WTC11 (cell line): Measurements from ENCODE around the gene ADAMTS2. TPM values are rescaled to one million over a fixed set of nuclear protein-coding genes. Genes with fewer than 3 reads are reported as not detected.
A peak's percentile ranks its signal among the peaks of the same experiment; 100 is the strongest.

Experiments
- ATAC-seq: fragments of 200-7000 bp; cut with Tn5 transposase; 2 replicates; pipeline ENCODE4 v1.10.0; 2021; ENCODE audit warnings: mild to moderate bottlenecking, moderate library complexity
- CTCF ChIA-PET: fragments of 300-600 bp; sonication (Branson Sonifier 250); formaldehyde crosslinking; loops from one replicate; lab custom pipeline; 2021; ENCODE audit warnings: antibody characterized with exemption; lab: Charles Lee
- POLR2A ChIA-PET: fragments of 350-600 bp; sonication (Branson Sonifier 250); formaldehyde crosslinking; loops from one replicate; lab custom pipeline; 2021; ENCODE audit warnings: antibody characterized with exemption; lab: Charles Lee
- DNase-seq: peaks from one replicate; pipeline ENCODE4 v3.0.0; 2021; ENCODE audit warnings: low spot score
- H3K27ac Mint-ChIP-seq: 2 replicates; pipeline ENCODE4 v1.8.0; 2021; ENCODE audit warnings: mixed read lengths
- H3K27me3 Mint-ChIP-seq: 2 replicates; pipeline ENCODE4 v1.8.0; 2021; ENCODE audit warnings: low read depth, mild to moderate bottlenecking, moderate library complexity, mixed read lengths
- H3K36me3 Mint-ChIP-seq: 2 replicates; pipeline ENCODE4 v1.8.0; 2021; ENCODE audit warnings: mixed read lengths
- H3K4me1 Mint-ChIP-seq: 2 replicates; pipeline ENCODE4 v1.8.0; 2022; ENCODE audit warnings: mixed read lengths
- H3K4me3 Mint-ChIP-seq: 2 replicates; pipeline ENCODE4 v1.8.0; 2021; ENCODE audit warnings: mild to moderate bottlenecking, moderate library complexity, mixed read lengths
- H3K9me3 Mint-ChIP-seq: 2 replicates; pipeline ENCODE4 v1.8.0; 2021; ENCODE audit warnings: mixed read lengths
- ERG ChIP-seq: fragments of 250-450 bp; sonication (Bioruptor Pico); IDR thresholded peaks from 2 replicates; pipeline ENCODE4 v1.8.0; 2021; ENCODE audit warnings: mild to moderate bottlenecking
- FOXP1 ChIP-seq: sonication (generic); formaldehyde crosslinking; IDR thresholded peaks from 2 replicates; pipeline ENCODE4 v1.8.0; 2022; ENCODE audit warnings: missing genetic modification reagents, mild to moderate bottlenecking, moderate library complexity, borderline replicate concordance
- IRF2 ChIP-seq: sonication (generic); formaldehyde crosslinking; IDR thresholded peaks from 2 replicates; pipeline ENCODE4 v1.8.0; 2022; ENCODE audit warnings: low read depth, missing genetic modification reagents, borderline replicate concordance
- MYBL2 ChIP-seq: sonication (generic); formaldehyde crosslinking; IDR thresholded peaks from 2 replicates; pipeline ENCODE4 v1.8.1; 2023; ENCODE audit warnings: mild to moderate bottlenecking, moderate library complexity, missing genetic modification reagents
- NFATC4 ChIP-seq: fragments of 250-450 bp; sonication (Bioruptor Pico); IDR thresholded peaks from 2 replicates; pipeline ENCODE4 v1.9.0; 2021; ENCODE audit warnings: mild to moderate bottlenecking
- NR2C2 ChIP-seq: sonication (generic); formaldehyde crosslinking; IDR thresholded peaks from 2 replicates; pipeline ENCODE4 v1.8.0; 2022; ENCODE audit warnings: mild to moderate bottlenecking, missing genetic modification reagents
- OVOL2 ChIP-seq: fragments of 250-450 bp; sonication (Bioruptor Pico); IDR thresholded peaks from 2 replicates; pipeline ENCODE4 v1.9.0; 2021; ENCODE audit warnings: mild to moderate bottlenecking, borderline replicate concordance
- PRRX2 ChIP-seq: fragments of 250-450 bp; sonication (Bioruptor Pico); IDR thresholded peaks from 2 replicates; pipeline ENCODE4 v1.8.0; 2021; ENCODE audit warnings: mild to moderate bottlenecking
- SMAD4 ChIP-seq: sonication (generic); formaldehyde crosslinking; IDR thresholded peaks from 2 replicates; pipeline ENCODE4 v1.8.0; 2022; ENCODE audit warnings: mild to moderate bottlenecking, missing genetic modification reagents
- SOX15 ChIP-seq: fragments of 250-450 bp; sonication (Bioruptor Pico); IDR thresholded peaks from 2 replicates; pipeline ENCODE4 v1.9.0; 2021; ENCODE audit warnings: mild to moderate bottlenecking
- TCF7 ChIP-seq: sonication (generic); formaldehyde crosslinking; IDR thresholded peaks from 2 replicates; pipeline ENCODE4 v1.8.0; 2022; ENCODE audit warnings: mild to moderate bottlenecking, low read depth, missing genetic modification reagents, moderate library complexity
- ZNF138 ChIP-seq: sonication (generic); formaldehyde crosslinking; conservative IDR thresholded peaks from 2 replicates; pipeline ENCODE4 v1.8.1; 2022; ENCODE audit warnings: mild to moderate bottlenecking, moderate library complexity, missing genetic modification reagents
- ZNF423 ChIP-seq: fragments of 250-450 bp; sonication (Bioruptor Pico); IDR thresholded peaks from 2 replicates; pipeline ENCODE4 v2.1.2; 2022; ENCODE audit warnings: mild to moderate bottlenecking, moderate library complexity
- total RNA-seq: library from RNA; stranded (reverse); gene quantifications from 3 replicates; pipeline ENCODE4 v1.2.3, GENCODE V29; 2021
- TF ChIP-seq, protein P1 (sequence below): sonication (generic); formaldehyde crosslinking; IDR thresholded peaks from 2 replicates; pipeline ENCODE4 v1.8.1; 2023; ENCODE audit warnings: mild to moderate bottlenecking, missing genetic modification reagents
- TF ChIP-seq, protein P2 (sequence below): sonication (generic); formaldehyde crosslinking; IDR thresholded peaks from 2 replicates; pipeline ENCODE4 v1.8.0; 2022; ENCODE audit warnings: mild to moderate bottlenecking, missing genetic modification reagents
- TF ChIP-seq, protein P3 (sequence below): sonication (generic); formaldehyde crosslinking; IDR thresholded peaks from 2 replicates; pipeline ENCODE4 v1.8.1; 2023; ENCODE audit warnings: mild to moderate bottlenecking, missing genetic modification reagents, borderline replicate concordance
- TF ChIP-seq, protein P4 (sequence below): sonication (generic); formaldehyde crosslinking; IDR thresholded peaks from 2 replicates; pipeline ENCODE4 v1.8.1; 2022; ENCODE audit warnings: mild to moderate bottlenecking, moderate library complexity, missing genetic modification reagents
- TF ChIP-seq, protein P5 (sequence below): sonication (generic); formaldehyde crosslinking; IDR thresholded peaks from 2 replicates; pipeline ENCODE4 v1.8.1; 2022; ENCODE audit warnings: low read depth, missing genetic modification reagents, borderline replicate concordance

ADAMTS2 gene
- total RNA-seq, 1 experiment from 2014 or later, result 11.2 TPM

DNA sequence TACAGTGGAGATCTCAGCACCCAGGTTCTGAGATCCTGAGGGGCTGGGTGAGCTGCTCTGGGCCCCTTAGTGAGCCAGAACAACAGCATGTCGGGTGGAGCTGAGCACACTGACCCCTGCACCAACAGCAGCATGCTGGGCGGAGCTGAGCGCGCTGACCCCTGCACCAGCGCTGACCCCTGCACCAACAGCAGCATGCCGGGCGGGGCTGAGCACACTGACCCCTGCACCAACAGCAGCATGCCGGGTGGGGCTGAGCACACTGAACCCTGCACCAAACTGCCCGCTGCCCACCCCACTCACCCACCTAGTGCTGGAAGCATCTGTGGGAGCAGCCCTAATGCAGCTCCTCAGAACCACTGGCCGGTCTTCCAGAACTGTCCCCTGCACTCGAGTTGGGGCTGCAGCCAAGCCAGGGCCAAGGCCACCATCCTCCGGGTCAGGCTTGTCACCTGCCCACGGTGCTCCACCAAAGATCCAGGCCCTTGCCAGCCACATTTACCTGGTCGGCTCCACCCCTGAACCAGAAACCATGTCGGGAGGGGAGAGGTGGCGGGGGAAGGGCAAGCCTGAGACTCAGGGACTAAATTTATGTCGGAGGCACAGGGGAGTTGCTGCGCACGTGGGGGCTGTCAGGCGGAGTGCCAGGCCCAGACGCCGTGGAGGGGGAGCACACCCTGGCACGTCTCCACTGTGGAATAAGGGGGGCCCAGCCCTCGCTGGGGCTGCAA, 80.3 kb downstream of the ADAMTS2 start:
- Mint-ChIP-seq H3K4me1 (peaks cover 14% of the 10 kb centered on the region), H3K9me3 (no peaks in the 10 kb centered on the region), H3K27me3 (no peaks in the 10 kb centered on the region), H3K27ac (no peak overlapping the region), H3K36me3 (no peaks in the 10 kb centered on the region), H3K4me3 (no peak overlapping the region)
- TF ChIP-seq NFATC4, result no peak
- 0 out of 2 replicates have a peak, but pooled peaks have one; percentile 33 for TF ChIP-seq MYBL2
- CTCF ChIA-PET, result interaction anchor here (1.6 kb wide), 1 partner anchor 73 kb away, joined by 3 read pairs; no protein-coding TSS in a partner anchor
- DNase-seq (peak; percentile 12), ATAC-seq (no peak)
- POLR2A ChIA-PET, result no interaction called here

GRCh38 chr5:179264053-179264782, 81.0 kb downstream of the ADAMTS2 start:
- no peaks in the 10 kb centered on the region for H3K36me3 Mint-ChIP-seq
- H3K4me1 Mint-ChIP-seq, result peaks cover 14% of the 10 kb centered on the region
- no peak overlapping the region for H3K4me3 Mint-ChIP-seq
- TF ChIP-seq, protein P1, sequence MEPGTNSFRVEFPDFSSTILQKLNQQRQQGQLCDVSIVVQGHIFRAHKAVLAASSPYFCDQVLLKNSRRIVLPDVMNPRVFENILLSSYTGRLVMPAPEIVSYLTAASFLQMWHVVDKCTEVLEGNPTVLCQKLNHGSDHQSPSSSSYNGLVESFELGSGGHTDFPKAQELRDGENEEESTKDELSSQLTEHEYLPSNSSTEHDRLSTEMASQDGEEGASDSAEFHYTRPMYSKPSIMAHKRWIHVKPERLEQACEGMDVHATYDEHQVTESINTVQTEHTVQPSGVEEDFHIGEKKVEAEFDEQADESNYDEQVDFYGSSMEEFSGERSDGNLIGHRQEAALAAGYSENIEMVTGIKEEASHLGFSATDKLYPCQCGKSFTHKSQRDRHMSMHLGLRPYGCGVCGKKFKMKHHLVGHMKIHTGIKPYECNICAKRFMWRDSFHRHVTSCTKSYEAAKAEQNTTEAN, result no peak
- TF ChIP-seq, protein P2, sequence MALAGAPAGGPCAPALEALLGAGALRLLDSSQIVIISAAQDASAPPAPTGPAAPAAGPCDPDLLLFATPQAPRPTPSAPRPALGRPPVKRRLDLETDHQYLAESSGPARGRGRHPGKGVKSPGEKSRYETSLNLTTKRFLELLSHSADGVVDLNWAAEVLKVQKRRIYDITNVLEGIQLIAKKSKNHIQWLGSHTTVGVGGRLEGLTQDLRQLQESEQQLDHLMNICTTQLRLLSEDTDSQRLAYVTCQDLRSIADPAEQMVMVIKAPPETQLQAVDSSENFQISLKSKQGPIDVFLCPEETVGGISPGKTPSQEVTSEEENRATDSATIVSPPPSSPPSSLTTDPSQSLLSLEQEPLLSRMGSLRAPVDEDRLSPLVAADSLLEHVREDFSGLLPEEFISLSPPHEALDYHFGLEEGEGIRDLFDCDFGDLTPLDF (CRISPR knock-in tag), result no peak
- TF ChIP-seq ERG (CRISPR knock-in tag) (no peak), ZNF138 (CRISPR knock-in tag) (no peak), SOX15 (CRISPR knock-in tag) (no peak), PRRX2 (CRISPR knock-in tag) (no peak), TCF7 (CRISPR knock-in tag) (no peak), SMAD4 (CRISPR knock-in tag) (no peak), FOXP1 (CRISPR knock-in tag) (no peak), NR2C2 (CRISPR knock-in tag) (no peak), IRF2 (CRISPR knock-in tag) (no peak), ZNF423 (CRISPR knock-in tag) (no peak), OVOL2 (no peak)
- TF ChIP-seq, protein P3, sequence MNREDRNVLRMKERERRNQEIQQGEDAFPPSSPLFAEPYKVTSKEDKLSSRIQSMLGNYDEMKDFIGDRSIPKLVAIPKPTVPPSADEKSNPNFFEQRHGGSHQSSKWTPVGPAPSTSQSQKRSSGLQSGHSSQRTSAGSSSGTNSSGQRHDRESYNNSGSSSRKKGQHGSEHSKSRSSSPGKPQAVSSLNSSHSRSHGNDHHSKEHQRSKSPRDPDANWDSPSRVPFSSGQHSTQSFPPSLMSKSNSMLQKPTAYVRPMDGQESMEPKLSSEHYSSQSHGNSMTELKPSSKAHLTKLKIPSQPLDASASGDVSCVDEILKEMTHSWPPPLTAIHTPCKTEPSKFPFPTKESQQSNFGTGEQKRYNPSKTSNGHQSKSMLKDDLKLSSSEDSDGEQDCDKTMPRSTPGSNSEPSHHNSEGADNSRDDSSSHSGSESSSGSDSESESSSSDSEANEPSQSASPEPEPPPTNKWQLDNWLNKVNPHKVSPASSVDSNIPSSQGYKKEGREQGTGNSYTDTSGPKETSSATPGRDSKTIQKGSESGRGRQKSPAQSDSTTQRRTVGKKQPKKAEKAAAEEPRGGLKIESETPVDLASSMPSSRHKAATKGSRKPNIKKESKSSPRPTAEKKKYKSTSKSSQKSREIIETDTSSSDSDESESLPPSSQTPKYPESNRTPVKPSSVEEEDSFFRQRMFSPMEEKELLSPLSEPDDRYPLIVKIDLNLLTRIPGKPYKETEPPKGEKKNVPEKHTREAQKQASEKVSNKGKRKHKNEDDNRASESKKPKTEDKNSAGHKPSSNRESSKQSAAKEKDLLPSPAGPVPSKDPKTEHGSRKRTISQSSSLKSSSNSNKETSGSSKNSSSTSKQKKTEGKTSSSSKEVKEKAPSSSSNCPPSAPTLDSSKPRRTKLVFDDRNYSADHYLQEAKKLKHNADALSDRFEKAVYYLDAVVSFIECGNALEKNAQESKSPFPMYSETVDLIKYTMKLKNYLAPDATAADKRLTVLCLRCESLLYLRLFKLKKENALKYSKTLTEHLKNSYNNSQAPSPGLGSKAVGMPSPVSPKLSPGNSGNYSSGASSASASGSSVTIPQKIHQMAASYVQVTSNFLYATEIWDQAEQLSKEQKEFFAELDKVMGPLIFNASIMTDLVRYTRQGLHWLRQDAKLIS (CRISPR knock-in tag), result no peak
- TF ChIP-seq, protein P4, sequence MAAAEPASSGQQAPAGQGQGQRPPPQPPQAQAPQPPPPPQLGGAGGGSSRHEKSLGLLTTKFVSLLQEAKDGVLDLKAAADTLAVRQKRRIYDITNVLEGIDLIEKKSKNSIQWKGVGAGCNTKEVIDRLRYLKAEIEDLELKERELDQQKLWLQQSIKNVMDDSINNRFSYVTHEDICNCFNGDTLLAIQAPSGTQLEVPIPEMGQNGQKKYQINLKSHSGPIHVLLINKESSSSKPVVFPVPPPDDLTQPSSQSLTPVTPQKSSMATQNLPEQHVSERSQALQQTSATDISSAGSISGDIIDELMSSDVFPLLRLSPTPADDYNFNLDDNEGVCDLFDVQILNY (CRISPR knock-in tag), result no peak
- TF ChIP-seq, protein P5, sequence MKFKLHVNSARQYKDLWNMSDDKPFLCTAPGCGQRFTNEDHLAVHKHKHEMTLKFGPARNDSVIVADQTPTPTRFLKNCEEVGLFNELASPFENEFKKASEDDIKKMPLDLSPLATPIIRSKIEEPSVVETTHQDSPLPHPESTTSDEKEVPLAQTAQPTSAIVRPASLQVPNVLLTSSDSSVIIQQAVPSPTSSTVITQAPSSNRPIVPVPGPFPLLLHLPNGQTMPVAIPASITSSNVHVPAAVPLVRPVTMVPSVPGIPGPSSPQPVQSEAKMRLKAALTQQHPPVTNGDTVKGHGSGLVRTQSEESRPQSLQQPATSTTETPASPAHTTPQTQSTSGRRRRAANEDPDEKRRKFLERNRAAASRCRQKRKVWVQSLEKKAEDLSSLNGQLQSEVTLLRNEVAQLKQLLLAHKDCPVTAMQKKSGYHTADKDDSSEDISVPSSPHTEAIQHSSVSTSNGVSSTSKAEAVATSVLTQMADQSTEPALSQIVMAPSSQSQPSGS, result no peak
- no peaks in the 10 kb centered on the region for H3K27me3 Mint-ChIP-seq
- ChIA-PET POLR2A (interaction anchor here (0.6 kb wide), 1 partner anchor 188 kb away, joined by 3 read pairs; no protein-coding TSS in a partner anchor), CTCF (interaction anchor here (0.9 to 1.6 kb wide), 3 partner anchors 73 to 97 kb away, joined by 3 to 5 read pairs (median 4); no protein-coding TSS in a partner anchor)
- DNase-seq (peak; percentile 7), ATAC-seq (no peak)
- no peaks in the 10 kb centered on the region for H3K9me3 Mint-ChIP-seq
- H3K27ac Mint-ChIP-seq, result no peak overlapping the region
